K562 (cell line): ENCODE measurements around the gene SPATC1L.

ENCODE experiments used
- CTCF ChIP-seq, 3 experiments: IDR thresholded peaks in 2 of 3; conservative IDR thresholded peaks in 1 of 3; 2 replicates each; pipeline ENCODE4 v1.5.1; 2011 to 2012; ENCODE audit warnings: low read length in 3 of 3, mild to moderate bottlenecking in 3 of 3, control low read depth in 2 of 3, improper control_type of control experiment in 1 of 3, inconsistent platforms in 1 of 3, low read depth in 1 of 3, mixed read lengths in 1 of 3, moderate library complexity in 1 of 3; ENCODE audit not compliant: insufficient read depth in 2 of 3
- EP300 ChIP-seq: IDR thresholded peaks from 2 replicates; pipeline ENCODE4 v1.6.1; 2012; ENCODE audit warnings: low read length, improper control_type of control experiment
- LARP7 ChIP-seq: fragments of 450-650 bp; IDR thresholded peaks from 2 replicates; pipeline ENCODE4 v1.6.1; 2016
- RBBP5 ChIP-seq: fragments of 200-600 bp; sonication (generic); IDR thresholded peaks from 2 replicates; pipeline ENCODE4 v1.6.1; 2012; ENCODE audit warnings: borderline replicate concordance, mild to moderate bottlenecking, low read length, control low read depth, inconsistent platforms; ENCODE audit not compliant: insufficient read depth, poor library complexity, severe bottlenecking
- TBP ChIP-seq: optimal IDR thresholded peaks from 2 replicates; pipeline ENCODE3; 2011; ENCODE audit warnings: low read depth, low read length, improper control_type of control experiment

GRCh38 chr21:46210378-46211136, 26.3 kb upstream of the SPATC1L start:
- TF ChIP-seq LARP7 (no peak), EP300 (no peak), CTCF (IDR thresholded peaks at IDR 0.05 in 2 of 3, conservative IDR thresholded peaks at IDR 0.05 in 1 of 3; ENCODE audit: insufficient read depth in 2 of 3, low read depth in 1 of 3, low read length in 3 of 3) (peak; percentile 44 to 53 (median 47); a peak in 4 of 6 replicates), RBBP5 (no peak), TBP (no peak)
